MCF 10A (cell line): Measurements from ENCODE around the gene KCNH1. TPM values are rescaled to one million over a fixed set of nuclear protein-coding genes. Genes with fewer than 3 reads are reported as not detected.

ENCODE experiments used
- BruUV-seq: library from RNA; stranded (reverse); fragments of 400-500 nt; replicated peaks from 2 replicates; lab custom pipeline; 2021; lab: Mats Ljungman, UMichigan
- CTCF ChIA-PET: fragments of 300-600 bp; sonication (Branson Sonifier 250); formaldehyde crosslinking; extraction: SDS; loops from one replicate; lab custom pipeline; 2021; ENCODE audit warnings: antibody characterized with exemption, inconsistent platforms; lab: Yijun Ruan, JAX
- POLR2A ChIA-PET: fragments of 300-600, 350-650 bp; sonication (Branson Sonifier 250); formaldehyde crosslinking; extraction: SDS; loops from one replicate; lab custom pipeline; 2020; ENCODE audit warnings: antibody characterized with exemption, inconsistent platforms; lab: Yijun Ruan, JAX
- DNase-seq: peaks from one replicate; pipeline ENCODE4 v3.0.0-alpha.2; 2018; ENCODE audit not compliant: unreplicated experiment
- H3K27ac Mint-ChIP-seq: one replicate; pipeline ENCODE4 v1.8.0; 2022; ENCODE audit warnings: mild to moderate bottlenecking, low read depth, mixed read lengths; ENCODE audit not compliant: unreplicated experiment
- H3K27me3 Mint-ChIP-seq: one replicate; pipeline ENCODE4 v1.8.0; 2022; ENCODE audit warnings: mixed read lengths; ENCODE audit not compliant: insufficient read depth, unreplicated experiment
- H3K36me3 Mint-ChIP-seq: one replicate; pipeline ENCODE4 v1.8.0; 2022; ENCODE audit warnings: mild to moderate bottlenecking, moderate library complexity, mixed read lengths; ENCODE audit not compliant: insufficient read depth, unreplicated experiment
- H3K4me1 Mint-ChIP-seq: one replicate; pipeline ENCODE4 v1.8.0; 2022; ENCODE audit warnings: mixed read lengths; ENCODE audit not compliant: insufficient read depth, unreplicated experiment
- H3K4me3 Mint-ChIP-seq: one replicate; pipeline ENCODE4 v1.8.0; 2022; ENCODE audit warnings: mild to moderate bottlenecking, moderate library complexity, mixed read lengths; ENCODE audit not compliant: unreplicated experiment
- H3K9me3 Mint-ChIP-seq: one replicate; pipeline ENCODE4 v1.8.0; 2022; ENCODE audit warnings: mixed read lengths; ENCODE audit not compliant: unreplicated experiment
- intact Hi-C: fragments of 100-400 bp; cut with micrococcal nuclease; formaldehyde crosslinking; loops from 2 replicates; pipeline ENCODE4 v1.14.1; 2022
- total RNA-seq: library from RNA; stranded (reverse); gene quantifications from 2 replicates; pipeline ENCODE4 v1.2.3, GENCODE V29; 2022
- TF ChIP-seq, protein P1 (sequence below): fragments of 200-600 bp; IDR thresholded peaks from one replicate; pipeline ENCODE4 v1.8.0; 2022; ENCODE audit warnings: antibody characterized with exemption, mild to moderate bottlenecking; ENCODE audit not compliant: unreplicated experiment

Gene KCNH1
- total RNA-seq, 1 experiment from 2014 or later = 0.19 TPM

DNA sequence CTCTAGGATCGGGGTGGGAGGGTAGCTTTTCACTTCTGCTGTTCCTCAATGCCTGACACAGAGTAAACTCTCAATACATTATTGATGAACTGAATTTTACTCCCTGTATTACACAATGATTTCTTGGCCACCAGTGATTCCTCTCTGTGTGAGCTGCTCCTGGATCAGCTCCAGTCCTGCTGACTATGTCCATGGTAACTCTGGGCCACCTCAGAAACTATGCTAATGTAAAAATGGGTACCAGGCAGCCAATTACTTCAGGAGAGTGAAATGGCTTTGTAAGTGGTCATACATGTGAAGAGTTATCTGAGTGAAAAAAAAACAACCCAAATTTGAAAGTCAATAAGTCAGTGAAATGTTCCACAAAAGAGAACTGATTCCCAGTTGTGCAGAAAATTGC, 311.0 kb downstream of the KCNH1 start:
- CTCF ChIA-PET = interaction anchor here (0.6 to 0.7 kb wide), 3 partner anchors 305 to 614 kb away, joined by 3 to 5 read pairs (median 3); no protein-coding TSS in a partner anchor
- intact Hi-C loops = no loop called here
- no TSS peak for BruUV-seq
- Mint-ChIP-seq H3K4me1 (no peaks in the 10 kb centered on the region), H3K4me3 (no peak overlapping the region), H3K27ac (no peak overlapping the region), H3K36me3 (no peaks in the 10 kb centered on the region), H3K27me3 (no peaks in the 10 kb centered on the region), H3K9me3 (no peaks in the 10 kb centered on the region)
- DNase-seq = no peak
- POLR2A ChIA-PET = no interaction called here
- TF ChIP-seq, protein P1, sequence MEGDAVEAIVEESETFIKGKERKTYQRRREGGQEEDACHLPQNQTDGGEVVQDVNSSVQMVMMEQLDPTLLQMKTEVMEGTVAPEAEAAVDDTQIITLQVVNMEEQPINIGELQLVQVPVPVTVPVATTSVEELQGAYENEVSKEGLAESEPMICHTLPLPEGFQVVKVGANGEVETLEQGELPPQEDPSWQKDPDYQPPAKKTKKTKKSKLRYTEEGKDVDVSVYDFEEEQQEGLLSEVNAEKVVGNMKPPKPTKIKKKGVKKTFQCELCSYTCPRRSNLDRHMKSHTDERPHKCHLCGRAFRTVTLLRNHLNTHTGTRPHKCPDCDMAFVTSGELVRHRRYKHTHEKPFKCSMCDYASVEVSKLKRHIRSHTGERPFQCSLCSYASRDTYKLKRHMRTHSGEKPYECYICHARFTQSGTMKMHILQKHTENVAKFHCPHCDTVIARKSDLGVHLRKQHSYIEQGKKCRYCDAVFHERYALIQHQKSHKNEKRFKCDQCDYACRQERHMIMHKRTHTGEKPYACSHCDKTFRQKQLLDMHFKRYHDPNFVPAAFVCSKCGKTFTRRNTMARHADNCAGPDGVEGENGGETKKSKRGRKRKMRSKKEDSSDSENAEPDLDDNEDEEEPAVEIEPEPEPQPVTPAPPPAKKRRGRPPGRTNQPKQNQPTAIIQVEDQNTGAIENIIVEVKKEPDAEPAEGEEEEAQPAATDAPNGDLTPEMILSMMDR = no peak

GRCh38 chr1:210822241-210822640, 311.7 kb downstream of the KCNH1 start:
- Mint-ChIP-seq H3K4me1 (no peaks in the 10 kb centered on the region), H3K36me3 (no peaks in the 10 kb centered on the region), H3K27me3 (no peaks in the 10 kb centered on the region), H3K9me3 (no peaks in the 10 kb centered on the region), H3K4me3 (no peak overlapping the region), H3K27ac (no peak overlapping the region)
- TF ChIP-seq, protein P1 = no peak
- ChIA-PET CTCF (interaction anchor here (0.6 kb wide), 1 partner anchor 371 kb away, joined by 3 read pairs; no protein-coding TSS in a partner anchor), POLR2A (no interaction called here)
- intact Hi-C loops = no loop called here
- DNase-seq = no peak
- no TSS peak for BruUV-seq

DNA sequence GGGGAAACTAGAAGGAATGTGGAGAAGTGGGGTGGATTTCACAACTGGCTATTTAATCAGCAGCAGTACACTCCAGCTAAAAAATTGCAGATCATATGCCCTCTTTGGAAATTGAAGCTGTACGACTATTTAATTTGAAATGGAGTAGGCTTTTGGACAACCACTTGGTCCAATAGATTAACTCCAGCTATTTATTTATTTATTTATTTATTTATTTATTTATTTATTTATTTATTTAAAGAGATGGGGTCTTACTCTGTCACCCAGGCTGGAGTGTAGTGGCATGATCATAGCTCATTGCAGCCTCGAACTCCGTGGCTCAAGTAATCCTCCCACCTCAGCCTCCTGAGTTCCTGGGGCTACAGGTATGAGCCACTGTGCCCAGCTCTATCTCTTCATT, 312.3 kb downstream of the KCNH1 start:
- H3K27ac Mint-ChIP-seq = no peak overlapping the region
- no peaks in the 10 kb centered on the region for H3K36me3 Mint-ChIP-seq
- no peaks in the 10 kb centered on the region for H3K27me3 Mint-ChIP-seq
- no peak overlapping the region for H3K4me3 Mint-ChIP-seq
- DNase-seq = no peak
- CTCF ChIA-PET = no interaction called here
- POLR2A ChIA-PET = no interaction called here
- no peaks in the 10 kb centered on the region for H3K4me1 Mint-ChIP-seq
- intact Hi-C loops = no loop called here
- TF ChIP-seq, protein P1 = no peak
- H3K9me3 Mint-ChIP-seq = no peaks in the 10 kb centered on the region
- BruUV-seq = no TSS peak

DNA sequence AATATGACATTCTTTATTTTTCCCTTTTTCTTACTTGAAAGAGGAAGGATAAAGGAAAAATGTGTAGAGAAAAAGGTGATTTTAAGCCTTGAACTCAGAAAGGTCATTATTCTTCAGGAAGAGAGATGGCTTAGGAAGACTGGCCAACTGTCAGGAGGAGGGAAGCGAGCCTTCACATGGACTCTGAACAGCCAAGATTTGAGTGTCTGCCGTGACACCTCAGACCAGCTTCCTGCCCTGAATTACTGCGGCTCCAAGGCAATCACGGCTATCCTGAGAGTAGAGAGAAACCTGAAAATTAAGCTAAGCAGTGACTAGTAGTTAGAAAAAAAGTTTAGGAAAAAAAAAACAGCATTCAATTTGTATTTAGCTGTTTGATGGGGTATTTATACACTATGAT, 314.7 kb downstream of the KCNH1 start:
- ChIA-PET CTCF (interaction anchor here (0.7 to 1.0 kb wide), 2 partner anchors 65 to 217 kb away, joined by 3 read pairs; no protein-coding TSS in a partner anchor), POLR2A (no interaction called here)
- Mint-ChIP-seq H3K27ac (no peak overlapping the region), H3K9me3 (no peaks in the 10 kb centered on the region), H3K4me3 (no peak overlapping the region), H3K27me3 (no peaks in the 10 kb centered on the region), H3K4me1 (no peaks in the 10 kb centered on the region), H3K36me3 (no peaks in the 10 kb centered on the region)
- TF ChIP-seq, protein P1 = no peak
- DNase-seq = no peak
- intact Hi-C loops = no loop called here
- no TSS peak for BruUV-seq
